GM18951 (cell line): Measurements from ENCODE around the gene TIMM22.
"Not testable (repeated sequence)": the region's sequence is repeated elsewhere in the genome, so short reads cannot be mapped to it uniquely, and the experiment has no call there.

ENCODE experiments used
- POLR2A ChIP-seq: IDR thresholded peaks from 4 replicates; pipeline ENCODE4 v1.6.1; 2011; ENCODE audit warnings: mild to moderate bottlenecking; ENCODE audit not compliant: insufficient read length, insufficient read depth; ENCODE audit errors: extremely low read depth
- in situ Hi-C: fragments of 300-500 bp; cut with MboI; formaldehyde crosslinking; loops from one replicate; pipeline ENCODE4 v1.12.0; 2022; ENCODE audit warnings: low sequenced_read_pairs, mixed read lengths, inconsistent platforms; ENCODE audit not compliant: unreplicated experiment

The TIMM22 gene

DNA sequence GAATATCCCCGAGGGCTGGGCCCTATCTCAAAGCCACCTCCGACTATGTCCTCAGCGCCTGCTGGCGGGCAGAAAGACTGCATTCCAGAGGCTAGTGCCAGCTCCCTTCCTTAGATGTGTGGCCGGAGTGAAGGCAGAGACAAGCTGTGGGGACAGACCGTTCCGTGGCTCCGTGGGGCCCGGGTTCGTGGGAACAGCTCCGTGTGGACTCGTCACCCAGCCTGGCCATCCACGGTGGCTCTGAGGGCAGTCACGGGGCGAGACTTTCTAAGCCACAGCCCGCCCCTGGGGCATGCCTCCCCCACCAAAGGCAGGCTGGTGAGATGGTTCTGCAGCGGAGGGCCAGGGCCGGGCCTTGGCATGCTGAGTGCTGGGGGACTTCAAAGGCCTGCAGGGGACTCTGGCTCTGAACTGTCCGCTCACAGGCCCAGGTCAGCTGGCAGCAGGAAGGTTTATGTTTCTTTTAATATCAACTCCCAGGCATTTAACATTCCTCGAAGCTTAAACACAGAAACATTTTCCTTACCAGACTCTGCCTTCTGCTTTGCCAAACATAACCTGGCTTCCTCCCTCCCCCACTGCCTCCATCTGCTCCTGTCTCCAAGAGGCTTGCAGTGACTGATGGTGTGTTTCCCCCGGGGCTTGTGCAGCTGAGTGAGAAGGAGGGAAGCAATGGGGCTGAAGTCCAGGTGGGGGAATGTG is 50.4 kb downstream of the TIMM22 start:
- in situ Hi-C loops = no loop called here
- no peak for TF ChIP-seq POLR2A

DNA sequence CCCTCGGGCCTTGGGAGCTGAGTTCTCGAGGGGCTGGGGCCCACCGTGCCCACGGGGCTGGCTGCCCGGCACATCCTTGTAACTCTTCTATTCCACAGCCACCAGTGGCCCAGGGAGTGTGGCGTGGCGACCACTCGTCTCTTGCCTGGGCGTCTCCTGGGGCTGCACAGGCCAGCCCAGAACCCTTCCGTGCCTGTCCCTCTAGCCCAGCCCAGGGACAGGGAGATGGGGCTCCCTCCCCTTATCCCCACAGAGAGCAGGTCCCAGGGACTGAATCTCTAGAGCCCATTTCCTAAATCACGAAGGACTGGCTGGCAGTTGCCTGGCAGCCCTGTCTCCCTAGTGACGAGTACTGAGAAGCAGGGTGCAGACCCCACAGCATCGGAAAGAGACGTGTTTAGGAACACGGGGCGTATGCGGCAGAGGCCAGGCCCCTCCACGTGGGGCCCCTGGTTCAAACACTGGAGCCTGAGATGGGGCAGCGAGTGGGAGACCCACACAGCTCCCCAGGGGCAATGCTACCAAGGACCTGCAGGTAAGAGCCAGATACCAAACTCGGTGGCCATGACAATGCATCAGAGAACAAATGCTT is 51.0 kb downstream of the TIMM22 start:
- in situ Hi-C loops = no loop called here
- no peak for TF ChIP-seq POLR2A

DNA sequence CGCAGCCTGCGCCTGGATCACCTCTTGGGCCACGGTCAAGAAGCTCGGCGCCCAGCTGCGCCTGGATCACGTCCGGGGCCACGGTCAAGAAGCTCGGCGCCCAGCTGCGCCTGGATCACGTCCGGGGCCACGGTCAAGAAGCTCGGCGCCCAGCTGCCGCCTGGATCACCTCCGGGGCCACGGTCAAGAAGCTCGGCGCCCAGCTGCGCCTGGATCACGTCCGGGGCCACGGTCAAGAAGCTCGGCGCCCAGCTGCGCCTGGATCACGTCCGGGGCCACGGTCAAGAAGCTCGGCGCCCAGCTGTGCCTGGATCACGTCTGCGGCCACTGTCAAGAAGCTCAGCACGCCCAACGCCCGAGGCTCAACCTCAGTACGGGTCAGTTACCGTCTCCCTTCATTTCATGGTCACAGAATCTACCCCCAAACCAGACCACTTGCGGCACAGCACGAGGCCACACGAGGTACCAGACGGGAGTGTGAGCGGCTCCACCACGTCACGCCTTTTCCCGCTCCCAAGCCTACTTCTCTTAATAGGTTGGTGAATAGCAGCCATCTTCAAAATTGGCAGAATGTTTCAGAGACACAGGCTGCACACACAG is 51.7 kb downstream of the TIMM22 start:
- in situ Hi-C loops = not testable (repeated sequence)

DNA sequence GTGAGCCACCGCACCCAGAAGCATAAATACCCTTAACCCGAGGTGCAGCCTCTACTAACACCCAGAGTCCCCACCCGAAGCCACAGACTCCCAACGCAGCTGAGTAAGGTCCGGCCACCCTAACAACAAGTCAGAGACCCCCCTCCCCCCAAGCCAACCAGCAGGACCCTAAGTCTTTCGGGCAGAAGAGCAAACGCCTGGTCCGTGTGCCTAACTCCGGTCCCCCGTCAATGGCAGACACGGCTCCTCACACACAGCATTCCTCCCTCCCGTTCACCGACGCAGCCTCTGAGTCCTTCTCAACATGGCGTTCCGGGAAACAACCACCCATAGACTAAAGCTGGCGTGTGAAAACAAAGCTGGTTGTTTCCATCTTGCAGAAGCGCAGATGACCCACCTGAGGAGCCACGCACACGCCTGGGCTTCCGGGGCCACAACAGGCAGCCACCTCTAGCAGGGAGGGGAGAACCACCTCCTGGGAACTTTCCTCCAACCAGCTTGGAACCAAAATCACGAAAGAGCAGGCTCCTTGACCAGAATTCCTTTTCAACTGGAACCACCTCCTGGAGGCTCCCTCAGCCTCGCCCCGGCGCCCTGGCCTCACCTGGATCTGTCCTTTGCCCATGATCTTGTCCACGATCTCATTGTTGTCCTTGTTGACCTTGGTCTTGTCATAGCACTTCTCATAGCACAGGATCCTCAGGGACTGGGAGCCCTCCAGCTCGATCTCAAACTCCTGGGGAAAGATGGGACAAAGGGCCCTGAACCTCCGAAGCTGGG is 52.7 kb downstream of the TIMM22 start:
- no peak for TF ChIP-seq POLR2A
- in situ Hi-C loops = no loop called here

DNA sequence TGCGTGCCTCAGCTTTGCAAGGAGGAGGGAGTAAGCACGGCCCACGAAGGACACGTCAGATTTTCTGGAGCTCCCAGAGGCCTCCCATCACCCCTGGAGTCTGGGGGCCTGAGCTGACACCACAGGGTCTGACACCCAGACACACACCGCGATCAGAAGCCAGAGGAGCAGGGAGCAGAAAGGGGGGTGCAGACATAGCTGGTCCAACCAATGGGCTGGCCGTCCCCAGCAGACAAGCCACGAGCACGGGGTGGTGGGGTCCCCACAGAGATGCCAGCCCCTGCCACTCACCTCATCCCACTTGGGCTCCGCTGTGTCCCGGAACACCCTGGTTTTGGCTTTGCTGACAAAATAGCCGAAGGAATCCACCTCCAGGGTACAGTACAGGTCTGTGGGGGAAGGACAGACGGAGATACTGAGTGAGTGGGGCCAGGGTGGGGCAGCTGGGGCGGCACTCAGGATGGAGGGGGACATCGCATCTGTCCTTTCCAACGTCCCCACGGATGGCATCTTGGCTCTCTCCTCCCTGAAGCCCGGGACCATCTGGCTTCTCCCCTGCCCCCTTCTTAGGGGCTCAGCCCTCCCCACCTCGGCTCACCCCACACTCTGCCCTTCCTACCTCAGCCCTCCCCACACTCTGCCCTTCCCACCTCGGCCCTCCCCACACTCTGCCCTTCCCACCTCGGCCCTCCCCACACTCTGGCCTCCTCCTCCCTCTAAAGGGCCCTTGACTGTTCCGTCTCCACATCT is 53.5 kb downstream of the TIMM22 start:
- TF ChIP-seq POLR2A = no peak
- in situ Hi-C loops = no loop called here

DNA sequence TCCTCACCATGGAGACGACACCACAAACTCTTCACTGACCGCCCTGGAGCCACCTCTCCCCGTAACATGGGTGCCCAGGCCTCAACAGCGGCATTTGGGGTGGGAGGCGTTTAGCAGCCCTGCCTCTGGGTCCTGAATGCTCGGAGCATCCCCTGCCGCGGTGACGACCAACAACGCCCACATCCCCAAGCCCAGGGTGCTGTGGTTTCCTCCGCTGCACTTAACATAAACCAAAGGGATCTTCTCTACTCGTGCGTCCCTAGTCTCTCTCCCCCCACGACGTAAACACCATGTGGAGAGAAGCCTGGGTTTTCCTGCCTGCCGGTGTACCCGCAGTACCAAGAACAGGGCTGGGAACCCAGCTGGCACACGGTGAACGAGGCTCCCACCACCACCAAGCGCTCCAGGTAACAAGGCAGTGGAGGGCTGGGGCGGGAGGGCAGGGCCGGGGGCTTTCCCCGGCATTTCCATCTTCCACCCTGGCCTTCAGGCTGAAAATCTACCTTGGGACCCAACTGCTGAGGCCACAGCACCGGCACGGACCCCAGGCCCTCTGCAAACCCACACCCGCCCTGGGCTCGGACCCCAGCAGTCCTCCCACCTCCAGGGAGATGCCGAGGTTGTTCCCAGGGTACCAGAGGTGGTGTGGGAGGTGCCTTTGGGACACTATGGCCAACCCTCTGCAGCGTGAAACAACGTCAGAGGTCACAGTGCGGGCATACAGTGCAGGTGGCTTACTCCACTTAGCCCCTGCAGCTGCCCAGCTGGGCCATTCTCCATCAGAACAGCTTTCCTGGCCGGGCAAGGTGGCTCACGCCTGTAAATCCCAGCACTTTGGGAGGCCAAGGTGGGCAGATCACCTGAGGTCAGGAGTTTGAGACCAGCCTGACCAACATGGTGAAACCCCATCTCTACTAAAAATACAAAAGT is 54.3 kb downstream of the TIMM22 start:
- in situ Hi-C loops = no loop called here
- TF ChIP-seq POLR2A = no peak
